Left kidney (tissue), 2 donors: ENCODE measurements around the gene FAM210A. TPM values are rescaled to one million over a fixed set of nuclear protein-coding genes. Genes with fewer than 3 reads are reported as not detected.

Experiments
- DNase-seq: peaks from one replicate; pipeline ENCODE4 v3.0.0-alpha.2; 2013
- polyA plus RNA-seq: library from polyadenylated mRNA; unstranded; fragments of 120-200 nt; gene quantifications from one replicate; pipeline ENCODE4 v1.2.1, GENCODE V29; 2013; ENCODE audit not compliant: insufficient read length

Gene FAM210A
- polyA plus RNA-seq, 1 donor = 21.7 TPM

GRCh38 chr18:13623871-13624270 is 102.5 kb downstream of the FAM210A start:
- DNase-seq = no peak

- no peak for DNase-seq
Measured at GRCh38 chr18:13623348-13623747, 103.0 kb downstream of the FAM210A start.

- no peak for DNase-seq
Measured at GRCh38 chr18:13622751-13623150, 103.6 kb downstream of the FAM210A start.

- no peak for DNase-seq
Measured at GRCh38 chr18:13621886-13622619, 104.3 kb downstream of the FAM210A start.

GRCh38 chr18:13621446-13621849 is 104.9 kb downstream of the FAM210A start:
- no peak for DNase-seq

GRCh38 chr18:13620818-13621445 is 105.4 kb downstream of the FAM210A start:
- no peak for DNase-seq

GRCh38 chr18:13620206-13620672 is 106.1 kb downstream of the FAM210A start:
- no peak for DNase-seq

- DNase-seq = no peak
Measured at GRCh38 chr18:13619505-13620205, 106.7 kb downstream of the FAM210A start.

GRCh38 chr18:13618760-13619438 is 107.5 kb downstream of the FAM210A start:
- no peak for DNase-seq

- no peak for DNase-seq
Measured at GRCh38 chr18:13617826-13618515, 108.4 kb downstream of the FAM210A start.

- no peak for DNase-seq
Measured at GRCh38 chr18:13616525-13617035, 109.8 kb downstream of the FAM210A start.

- DNase-seq = no peak
Measured at GRCh38 chr18:13616041-13616440, 110.3 kb downstream of the FAM210A start.

- DNase-seq = no peak
Measured at GRCh38 chr18:13615432-13615861, 110.9 kb downstream of the FAM210A start.

GRCh38 chr18:13614641-13615288 is 111.6 kb downstream of the FAM210A start:
- DNase-seq = no peak

GRCh38 chr18:13613591-13614501 is 112.5 kb downstream of the FAM210A start:
- no peak for DNase-seq
